H1 (cell line): Measurements from ENCODE around the gene IL37. TPM values are rescaled to one million over a fixed set of nuclear protein-coding genes. Genes with fewer than 3 reads are reported as not detected.
A peak's percentile ranks its signal among the peaks of the same experiment; 100 is the strongest.

Experiments
- CTCF ChIA-PET: fragments of 300-600 bp; sonication (Branson Sonifier 250); formaldehyde crosslinking; loops from one replicate; lab custom pipeline; 2021; ENCODE audit not compliant: partially characterized antibody; lab: Charles Lee
- POLR2A ChIA-PET: fragments of 300-600 bp; sonication (Branson Sonifier 250); formaldehyde crosslinking; loops from one replicate; lab custom pipeline; 2021; ENCODE audit warnings: inconsistent platforms; ENCODE audit not compliant: partially characterized antibody; lab: Charles Lee
- DNase-seq, 2 experiments: peaks; one replicate each; pipeline versions ENCODE4 v3.0.0 to v3.0.0-alpha.2; 2010 to 2022; ENCODE audit warnings: low spot score in 2 of 2, low read depth in 1 of 2, mixed read lengths in 1 of 2
- FAIRE-seq: peaks from 2 replicates; lab custom pipeline; 2011; peaks lifted over from hg19 to GRCh38; lab: Jason Lieb, UNC
- H2AFZ ChIP-seq: 2 replicates; pipeline ENCODE4 v1.8.1; 2012; ENCODE audit warnings: low read length, inconsistent platforms
- H2AK5ac ChIP-seq: 2 replicates; pipeline ENCODE4 v1.6.1; 2013; ENCODE audit warnings: low read depth, low read length
- H2BK120ac ChIP-seq: replicated peaks from 2 replicates; pipeline ENCODE3; 2013; ENCODE audit warnings: low read depth, low read length, inconsistent platforms
- H2BK12ac ChIP-seq: 2 replicates; pipeline ENCODE4 v1.6.1; 2013; ENCODE audit warnings: low read depth, low read length
- H2BK15ac ChIP-seq: 2 replicates; pipeline ENCODE4 v1.6.1; 2013; ENCODE audit warnings: low read length
- H2BK20ac ChIP-seq: 2 replicates; pipeline ENCODE4 v1.6.1; 2013; ENCODE audit warnings: low read length
- H2BK5ac ChIP-seq: 2 replicates; pipeline ENCODE4 v1.6.1; 2013; ENCODE audit warnings: low read depth, low read length
- H3K14ac ChIP-seq: 2 replicates; pipeline ENCODE4 v1.6.1; 2013; ENCODE audit warnings: inconsistent platforms; ENCODE audit not compliant: insufficient read length
- H3K18ac ChIP-seq: 2 replicates; pipeline ENCODE4 v1.6.1; 2013; ENCODE audit warnings: low read length; ENCODE audit errors: extremely low read depth
- H3K23ac ChIP-seq: 2 replicates; pipeline ENCODE4 v1.6.1; 2013; ENCODE audit warnings: inconsistent platforms; ENCODE audit not compliant: insufficient read length
- H3K23me2 ChIP-seq: 2 replicates; pipeline ENCODE4 v1.6.1; 2013; ENCODE audit warnings: low read depth, low read length
- H3K27ac ChIP-seq: 2 replicates; pipeline ENCODE4 v1.6.1; 2011; ENCODE audit warnings: low read depth, low read length, inconsistent platforms
- H3K27me3 ChIP-seq, 4 experiments: replicated peaks in 1 of 4; 1 replicate in 1 of 4; 2 replicates in 3 of 4; pipeline versions ENCODE4 v1.6.1 to v1.8.1; 2011 to 2013; ENCODE audit warnings: low read length in 3 of 4, mild to moderate bottlenecking in 3 of 4, inconsistent platforms in 2 of 4, mixed read lengths in 2 of 4, moderate library complexity in 1 of 4; ENCODE audit not compliant: control insufficient read depth in 3 of 4, insufficient read depth in 3 of 4; ENCODE audit errors: extremely low read depth in 1 of 4
- H3K36me3 ChIP-seq, 4 experiments: 2 replicates each; pipeline versions ENCODE4 v1.6.1 to v1.8.1; 2011 to 2013; ENCODE audit warnings: mild to moderate bottlenecking in 4 of 4, low read length in 3 of 4, moderate library complexity in 2 of 4, control low read depth in 1 of 4, inconsistent platforms in 1 of 4; ENCODE audit not compliant: insufficient read depth in 4 of 4, control insufficient read depth in 2 of 4
- H3K4ac ChIP-seq: replicated peaks from 2 replicates; pipeline ENCODE3; 2013; ENCODE audit warnings: low read length, low read depth, mixed read lengths, inconsistent platforms; ENCODE audit not compliant: insufficient read length
- H3K4me1 ChIP-seq, 4 experiments: replicated peaks in 1 of 4; 1 replicate in 1 of 4; 2 replicates in 3 of 4; pipeline versions ENCODE4 v1.6.1 to v1.8.1; 2011 to 2013; ENCODE audit warnings: low read length in 3 of 4, inconsistent platforms in 2 of 4, mixed read lengths in 1 of 4; ENCODE audit not compliant: insufficient read depth in 4 of 4, control insufficient read depth in 3 of 4
- H3K4me2 ChIP-seq, 2 experiments: 2 replicates each; pipeline versions ENCODE4 v1.6.1 to v1.8.1; 2011 to 2013; ENCODE audit warnings: low read depth in 2 of 2, low read length in 2 of 2, control low read depth in 1 of 2, inconsistent platforms in 1 of 2, mild to moderate bottlenecking in 1 of 2; ENCODE audit not compliant: insufficient read depth in 1 of 2
- H3K4me3 ChIP-seq, 4 experiments: fragments of 200-600, 300-600 bp in 1 of 4; sonication (generic), shearing (Covaris generic), sonication (Bioruptor Twin) in 1 of 4; 2 replicates each; pipeline versions ENCODE4 v1.5.1 to v1.8.1; 2011 to 2016; ENCODE audit warnings: low read length in 4 of 4, low read depth in 3 of 4, control low read depth in 2 of 4, inconsistent platforms in 2 of 4, mild to moderate bottlenecking in 2 of 4, mixed read lengths in 1 of 4, moderate library complexity in 1 of 4; ENCODE audit not compliant: insufficient read depth in 2 of 4; ENCODE audit errors: extremely low read depth in 1 of 4
- H3K56ac ChIP-seq: replicated peaks from 2 replicates; pipeline ENCODE3; 2013; ENCODE audit warnings: low read depth, mild to moderate bottlenecking, mixed read lengths, low read length, inconsistent platforms; ENCODE audit not compliant: insufficient read length
- H3K79me1 ChIP-seq: 2 replicates; pipeline ENCODE4 v1.6.1; 2013; ENCODE audit warnings: low read depth, low read length, control low read depth
- H3K79me2 ChIP-seq, 2 experiments: 2 replicates each; pipeline versions ENCODE4 v1.6.1 to v1.8.1; 2012 to 2013; ENCODE audit warnings: low read length in 2 of 2, mild to moderate bottlenecking in 2 of 2, inconsistent platforms in 1 of 2; ENCODE audit not compliant: insufficient read depth in 2 of 2, control insufficient read depth in 1 of 2
- H3K9ac ChIP-seq, 4 experiments: replicated peaks in 1 of 4; 1 replicate in 1 of 4; 2 replicates in 3 of 4; pipeline versions ENCODE4 v1.6.1 to v1.8.1; 2011 to 2013; ENCODE audit warnings: low read depth in 3 of 4, low read length in 3 of 4, control low read depth in 2 of 4, mild to moderate bottlenecking in 2 of 4, moderate library complexity in 2 of 4, inconsistent platforms in 1 of 4; ENCODE audit errors: extremely low read depth in 1 of 4
- H3K9me3 ChIP-seq, 2 experiments: 2 replicates each; pipeline versions ENCODE4 v1.6.1 to v1.8.1; 2012 to 2013; ENCODE audit warnings: mild to moderate bottlenecking in 2 of 2, moderate library complexity in 2 of 2, control low read depth in 1 of 2, inconsistent platforms in 1 of 2, low read depth in 1 of 2, low read length in 1 of 2, mixed read lengths in 1 of 2; ENCODE audit not compliant: insufficient read depth in 2 of 2
- H4K20me1 ChIP-seq, 2 experiments: replicated peaks in 1 of 2; 2 replicates each; pipeline versions ENCODE3 to v1.8.1; 2011 to 2013; ENCODE audit warnings: inconsistent platforms in 2 of 2, low read length in 2 of 2, mild to moderate bottlenecking in 1 of 2; ENCODE audit not compliant: insufficient read depth in 2 of 2, control insufficient read depth in 1 of 2
- H4K5ac ChIP-seq: 2 replicates; pipeline ENCODE4 v1.6.1; 2013; ENCODE audit warnings: low read length, low read depth, mixed read lengths, inconsistent platforms; ENCODE audit not compliant: insufficient read length
- H4K8ac ChIP-seq: 2 replicates; pipeline ENCODE4 v1.8.0; 2013; ENCODE audit warnings: mild to moderate bottlenecking, moderate library complexity, low read length, inconsistent platforms; ENCODE audit not compliant: insufficient read depth; ENCODE audit errors: extremely low read depth
- H4K91ac ChIP-seq: replicated peaks from 2 replicates; pipeline ENCODE3; 2013; ENCODE audit warnings: low read length, mixed read lengths, inconsistent platforms; ENCODE audit not compliant: insufficient read length
- BRCA1 ChIP-seq: IDR thresholded peaks from 2 replicates; pipeline ENCODE4 v1.6.1; 2012; ENCODE audit warnings: low read depth, low read length, improper control_type of control experiment
- EGR1 ChIP-seq: IDR thresholded peaks from 2 replicates; pipeline ENCODE4 v1.6.1; 2011; ENCODE audit warnings: low read depth, low read length, borderline replicate concordance
- EP300 ChIP-seq, 2 experiments: IDR thresholded peaks; 1 replicate in 1 of 2; 2 replicates in 1 of 2; pipeline ENCODE4 v1.6.1; 2011 to 2012; ENCODE audit warnings: low read depth in 2 of 2, low read length in 2 of 2, mild to moderate bottlenecking in 2 of 2, borderline replicate concordance in 1 of 2, inconsistent platforms in 1 of 2, moderate library complexity in 1 of 2
- FOSL1 ChIP-seq: IDR thresholded peaks from 2 replicates; pipeline ENCODE4 v1.6.1; 2011; ENCODE audit warnings: mild to moderate bottlenecking, low read depth, low read length, moderate library complexity; ENCODE audit not compliant: insufficient read depth
- GABPA ChIP-seq: IDR thresholded peaks from 2 replicates; pipeline ENCODE4 v1.6.1; 2011; ENCODE audit warnings: mild to moderate bottlenecking, low read length, moderate library complexity, borderline replicate concordance; ENCODE audit not compliant: insufficient read depth
- KDM5A ChIP-seq: fragments of 200-600 bp; IDR thresholded peaks from 2 replicates; pipeline ENCODE4 v1.7.1; 2012; ENCODE audit warnings: mild to moderate bottlenecking, low read length, inconsistent platforms, mixed read lengths
- RAD21 ChIP-seq, 2 experiments: IDR thresholded peaks in 1 of 2; conservative IDR thresholded peaks in 1 of 2; 2 replicates each; pipeline ENCODE4 v1.6.1; 2011; ENCODE audit warnings: low read depth in 2 of 2, low read length in 2 of 2, improper control_type of control experiment in 1 of 2, inconsistent platforms in 1 of 2, mild to moderate bottlenecking in 1 of 2, moderate library complexity in 1 of 2
- RNF2 ChIP-seq: fragments of 200-900, 300-1000 bp; sonication (generic); IDR thresholded peaks from 2 replicates; pipeline ENCODE4 v1.7.1; 2016; ENCODE audit warnings: borderline replicate concordance, low read depth, mild to moderate bottlenecking, antibody characterized with exemption, low read length; ENCODE audit not compliant: poor library complexity, severe bottlenecking; ENCODE audit errors: missing control alignments
- SP2 ChIP-seq: IDR thresholded peaks from 2 replicates; pipeline ENCODE4 v1.6.1; 2012; ENCODE audit warnings: mild to moderate bottlenecking, low read length, inconsistent platforms
- TEAD4 ChIP-seq: IDR thresholded peaks from 2 replicates; pipeline ENCODE4 v1.6.1; 2012; ENCODE audit warnings: low read depth, low read length, inconsistent platforms, mixed read lengths
- WGBS, 2 experiments: shearing (Covaris generic) in 1 of 2; methylation state at CpG; one replicate each; pipeline versions ENCODE4 v1.1.6 to v1.1.7; 2013 to 2015; ENCODE audit warnings: low lambda C conversion rate in 2 of 2, mixed read lengths in 2 of 2, inconsistent platforms in 1 of 2, low coverage in 1 of 2, missing lambda C conversion rate in 1 of 2; ENCODE audit not compliant: insufficient replicate concordance in 2 of 2, insufficient coverage in 1 of 2, insufficient read length in 1 of 2; ENCODE audit errors: extremely low coverage in 1 of 2, missing lambda C conversion rate in 1 of 2; 5-methylcytosine and 5-hydroxymethylcytosine counted together
- polyA plus RNA-seq, 7 experiments: library from polyadenylated mRNA; depleted of rRNA in 3 of 7; stranded (reverse) in 5 of 7; unstranded in 2 of 7; fragments of >200 nt in 5 of 7; fragments of 200-250 nt in 2 of 7; gene quantifications; 1 replicate in 5 of 7; 2 replicates in 1 of 7; 4 replicates in 1 of 7; pipeline versions ENCODE4 v1.2.1 to v1.2.3, GENCODE V29; 2011 to 2013; ENCODE audit warnings: missing spikeins in 2 of 7, mixed read lengths in 2 of 7
- total RNA-seq: library from RNA; stranded (reverse); fragmentation: NEBNext Ultra II Directional; extraction: Animal tissue kit (Norgen Biotek cat#: 25700); gene quantifications from 2 replicates; pipeline ENCODE4 v1.2.1, GENCODE V29; 2021

IL37 gene
- total and polyA plus RNA-seq, 2 of the 8 experiments (the other 6 are each of a cell fraction or from before 2014, with no cell fraction given): 0.18 TPM; not detected in 1

DNA sequence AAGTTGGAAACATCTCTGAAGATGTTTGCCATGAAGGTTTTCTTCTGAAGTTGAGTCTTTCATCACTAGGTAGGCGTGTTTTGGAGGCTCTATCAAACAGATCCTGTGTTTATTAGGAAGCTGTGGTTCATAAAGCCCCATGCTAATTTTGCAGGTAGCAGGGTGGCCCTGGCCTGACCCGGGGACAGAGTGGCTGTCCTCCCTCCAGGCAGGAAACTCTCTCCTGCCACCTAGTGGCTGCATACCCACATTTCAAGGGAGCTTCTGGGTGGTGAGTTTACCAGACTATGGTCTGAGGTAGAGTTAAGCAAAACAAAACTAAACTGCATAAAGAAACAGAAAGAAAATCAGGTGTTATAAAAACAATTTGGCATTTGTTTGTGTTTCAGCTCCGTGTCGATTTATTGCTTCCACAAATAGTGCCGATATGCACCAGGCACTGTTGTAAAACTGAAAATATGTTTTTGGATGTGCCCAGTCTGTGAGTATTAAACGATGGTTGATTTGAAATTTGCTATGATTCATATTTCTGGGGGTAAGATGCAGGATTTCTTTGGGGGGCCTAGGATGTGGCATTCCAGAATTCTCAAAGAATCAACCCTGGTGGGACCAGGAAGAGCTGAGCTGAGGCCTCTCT, 26.0 kb upstream of the IL37 start:
- H3K79me2 ChIP-seq: no peaks in the 10 kb centered on the region
- H3K36me3 ChIP-seq: no peaks in the 10 kb centered on the region
- peak overlapping the region; percentile 10; the same call in 1 of the 2 replicates for H3K18ac ChIP-seq
- no peak overlapping the region for H2BK15ac ChIP-seq
- H2BK12ac ChIP-seq: no peak overlapping the region; the same call in 1 of the 2 replicates
- CTCF ChIA-PET: interaction anchor here (0.6 to 9.7 kb wide), 68 partner anchors 8 to 285 kb away, joined by 3 to 178 read pairs (median 4); partner anchors contain the start of genes IL1B and IL37
- no peak overlapping the region for H4K5ac ChIP-seq
- WGBS, 2 experiments: 36% methylated on average over 6 of the region's 6 CpGs; no CpG with 5 or more reads in 1 of the 2 experiments
- 0 out of 7 replicates have a peak, but pooled peaks cover 0 to 2% (median 0%) of the 10 kb centered on the region in 4 experiments for H3K4me1 ChIP-seq
- DNase-seq (peak; percentile 46 to 96), FAIRE-seq (peak; percentile 81)
- H3K27me3 ChIP-seq: no peaks in the 10 kb centered on the region
- no peak overlapping the region for H3K27ac ChIP-seq
- no peaks in the 10 kb centered on the region for H3K23me2 ChIP-seq
- H3K4ac ChIP-seq: no peak overlapping the region
- H3K23ac ChIP-seq: no peak overlapping the region
- H2BK120ac ChIP-seq: no peak overlapping the region
- no peaks in the 10 kb centered on the region; the same call in 1 of the 2 replicates for H3K79me1 ChIP-seq
- no peak overlapping the region for H3K4me3 ChIP-seq
- no peak overlapping the region for H3K56ac ChIP-seq
- no peak overlapping the region for H3K4me2 ChIP-seq
- H2BK5ac ChIP-seq: no peak overlapping the region
- H2AK5ac ChIP-seq: no peak overlapping the region
- no peaks in the 10 kb centered on the region for H3K9me3 ChIP-seq
- H4K8ac ChIP-seq: no peak overlapping the region
- 0 out of 2 replicates have a peak overlapping the region, but pooled peaks have one; percentile 22 for H2BK20ac ChIP-seq
- H4K20me1 ChIP-seq: no peaks in the 10 kb centered on the region
- POLR2A ChIA-PET: interaction anchor here (0.6 to 1.5 kb wide), 2 partner anchors 17 to 135 kb away, joined by 3 to 5 read pairs; no protein-coding TSS in a partner anchor
- H4K91ac ChIP-seq: no peak overlapping the region
- H3K14ac ChIP-seq: no peak overlapping the region
- H3K9ac ChIP-seq: no peak overlapping the region
- H2AFZ ChIP-seq: peak overlapping the region; percentile 99
- TF ChIP-seq EGR1: no peak
- TF ChIP-seq KDM5A: no peak
- no peak for TF ChIP-seq RNF2
- TF ChIP-seq FOSL1: no peak
- TF ChIP-seq EP300 (IDR thresholded peaks at IDR 0.05; ENCODE audit: borderline replicate concordance in 1 of 2, low read depth in 2 of 2, low read length in 2 of 2): no peak
- TF ChIP-seq RAD21 (IDR thresholded peaks at IDR 0.05 in 1 of 2, conservative IDR thresholded peaks at IDR 0.05 in 1 of 2; ENCODE audit: low read depth in 2 of 2, low read length in 2 of 2): peak; percentile 94 to 96
- no peak for TF ChIP-seq BRCA1
- TF ChIP-seq SP2: no peak
- TF ChIP-seq GABPA: no peak
- TF ChIP-seq TEAD4: 0 out of 2 replicates have a peak, but pooled peaks have one; percentile 60
